ENCODE results near the gene CTSD.
A peak's percentile ranks its signal among the peaks of the same experiment; 100 is the strongest.

The CTSD gene

GRCh38 chr11:1718326-1718725, 45.4 kb downstream of the CTSD start:
- Mint-ChIP-seq H3K36me3 (peaks cover 1% of the 10 kb centered on the region), H3K27ac (no peak overlapping the region), H3K27me3 (no peaks in the 10 kb centered on the region), H3K4me1 (no peaks in the 10 kb centered on the region), H3K4me3 (no peak overlapping the region), H3K9me3 (no peaks in the 10 kb centered on the region)

- Mint-ChIP-seq H3K27me3 (no peaks in the 10 kb centered on the region), H3K27ac (no peak overlapping the region), H3K4me1 (no peaks in the 10 kb centered on the region), H3K4me3 (no peak overlapping the region), H3K36me3 (peaks cover 1% of the 10 kb centered on the region), H3K9me3 (no peaks in the 10 kb centered on the region)
Observed at GRCh38 chr11:1717745-1718144, 46.0 kb downstream of the CTSD start.

- H3K4me1 Mint-ChIP-seq, result no peaks in the 10 kb centered on the region
- no peak overlapping the region for H3K4me3 Mint-ChIP-seq
- no peaks in the 10 kb centered on the region for H3K27me3 Mint-ChIP-seq
- H3K36me3 Mint-ChIP-seq, result peaks cover 1% of the 10 kb centered on the region
- H3K9me3 Mint-ChIP-seq, result no peaks in the 10 kb centered on the region
- H3K27ac Mint-ChIP-seq, result peak overlapping the region; percentile 47
Observed at GRCh38 chr11:1714908-1715885, 48.5 kb downstream of the CTSD start.

DNA sequence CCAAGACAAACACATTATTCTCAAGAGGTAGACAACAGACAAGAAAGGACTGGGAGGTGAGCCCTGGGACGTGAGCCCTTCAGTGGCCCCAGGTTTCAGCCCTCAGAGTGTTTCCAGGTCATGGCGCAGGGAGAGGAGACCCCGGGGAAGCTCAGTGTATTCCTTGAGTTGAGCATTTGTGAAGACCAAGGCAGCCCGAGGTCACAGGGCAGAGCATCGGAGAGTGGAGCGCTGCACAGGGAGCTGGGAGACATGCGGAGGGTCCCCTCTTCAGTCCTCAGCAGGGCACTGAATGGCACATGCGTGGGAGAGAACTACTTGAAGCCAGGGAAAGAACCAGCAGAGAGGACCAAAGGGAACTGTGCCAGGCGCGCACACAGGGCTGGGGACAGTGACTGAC, 55.0 kb downstream of the CTSD start:
- Mint-ChIP-seq H3K4me1 (peaks cover 3% of the 10 kb centered on the region), H3K4me3 (no peak overlapping the region), H3K36me3 (no peaks in the 10 kb centered on the region), H3K9me3 (no peaks in the 10 kb centered on the region), H3K27ac (no peak overlapping the region), H3K27me3 (no peaks in the 10 kb centered on the region)

GRCh38 chr11:1707751-1708150, 56.0 kb downstream of the CTSD start:
- Mint-ChIP-seq H3K27ac (no peak overlapping the region), H3K9me3 (no peaks in the 10 kb centered on the region), H3K4me1 (peaks cover 3% of the 10 kb centered on the region), H3K36me3 (no peaks in the 10 kb centered on the region), H3K4me3 (no peak overlapping the region), H3K27me3 (no peaks in the 10 kb centered on the region)

GRCh38 chr11:1706634-1707400, 56.9 kb downstream of the CTSD start:
- peaks cover 4% of the 10 kb centered on the region for H3K36me3 Mint-ChIP-seq

DNA sequence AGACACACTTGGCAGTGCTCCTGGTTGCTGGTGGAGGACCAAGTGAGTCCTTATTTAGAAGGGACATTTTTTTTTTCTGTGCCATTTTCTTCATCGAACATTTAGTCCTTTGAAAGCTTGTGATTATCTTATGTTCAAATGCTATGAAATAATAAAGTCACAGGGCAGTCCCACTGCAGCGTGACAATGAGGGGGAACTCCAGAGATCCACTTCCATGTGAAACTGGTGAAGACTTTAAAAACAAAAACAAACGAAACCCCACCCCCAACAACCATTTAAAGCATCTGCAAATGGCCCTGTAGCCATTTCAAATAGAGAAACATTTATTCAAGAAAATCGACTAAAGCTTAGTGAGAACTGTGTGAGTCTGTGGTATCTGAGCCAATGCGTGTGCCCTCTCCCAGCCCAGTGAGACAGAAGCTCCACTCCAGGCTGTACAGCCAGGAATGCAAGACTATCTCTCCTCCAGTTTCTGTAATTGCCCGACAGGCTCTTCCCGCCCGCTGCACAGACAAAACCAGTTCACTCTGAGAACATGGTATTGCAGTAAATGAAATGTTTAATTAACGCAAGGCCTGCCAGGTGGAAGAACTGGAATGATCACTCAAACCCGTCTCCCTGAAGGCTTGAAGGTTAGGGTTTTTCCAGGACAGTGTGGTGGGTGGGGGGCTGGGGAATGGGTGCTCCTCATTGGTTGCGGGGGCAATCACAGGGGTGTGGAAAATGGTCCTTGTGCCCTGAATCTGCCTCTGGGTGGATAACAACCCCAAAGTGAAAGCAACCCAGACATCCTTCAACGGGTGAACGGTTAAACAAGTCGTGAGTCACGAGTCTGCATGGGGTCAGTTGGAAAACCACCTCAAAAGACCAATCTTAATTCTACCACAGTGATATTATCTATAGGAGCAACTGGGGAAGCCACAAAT, 58.3 kb downstream of the CTSD start:
- H3K9me3 Mint-ChIP-seq, result no peaks in the 10 kb centered on the region
- H3K27me3 Mint-ChIP-seq, result no peaks in the 10 kb centered on the region
- peaks cover 7% of the 10 kb centered on the region for H3K36me3 Mint-ChIP-seq
- H3K4me1 Mint-ChIP-seq, result peaks cover 16% of the 10 kb centered on the region
- H3K4me3 Mint-ChIP-seq, result no peak overlapping the region
- H3K27ac Mint-ChIP-seq, result peak overlapping the region; percentile 23

More at GRCh38 chr11:1706634-1707400, 56.9 kb downstream of the CTSD start:
- Mint-ChIP-seq H3K4me1 (peaks cover 3% of the 10 kb centered on the region), H3K27ac (no peak overlapping the region), H3K27me3 (no peaks in the 10 kb centered on the region), H3K9me3 (no peaks in the 10 kb centered on the region), H3K4me3 (no peak overlapping the region)

DNA sequence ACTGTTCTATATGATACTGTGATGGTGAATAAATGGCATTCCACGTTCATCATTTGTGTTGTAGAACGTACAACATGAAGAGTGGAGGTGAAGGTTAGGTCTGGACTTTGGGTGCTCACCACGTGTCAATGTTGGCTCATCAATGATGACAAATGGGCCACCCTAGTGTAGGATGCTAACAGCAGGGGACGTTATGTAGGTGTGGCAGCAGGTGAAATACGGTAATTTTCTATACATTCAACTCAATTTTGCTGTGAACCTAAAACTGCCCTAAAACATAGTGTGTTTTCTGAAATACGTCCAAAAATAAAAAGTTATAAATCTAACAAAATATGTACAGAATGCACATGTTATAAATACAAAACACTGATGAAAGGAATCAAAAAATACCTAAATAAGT, 60.6 kb downstream of the CTSD start:
- Mint-ChIP-seq H3K9me3 (no peaks in the 10 kb centered on the region), H3K27ac (no peak overlapping the region), H3K4me3 (no peak overlapping the region), H3K4me1 (peaks cover 18% of the 10 kb centered on the region), H3K36me3 (peaks cover 7% of the 10 kb centered on the region), H3K27me3 (no peaks in the 10 kb centered on the region)
